H1 (cell line): ENCODE measurements around the gene SPECC1. TPM values are rescaled to one million over a fixed set of nuclear protein-coding genes. Genes with fewer than 3 reads are reported as not detected.

Source experiments
- CTCF ChIA-PET: fragments of 300-600 bp; sonication (Branson Sonifier 250); formaldehyde crosslinking; loops from one replicate; lab custom pipeline; 2021; ENCODE audit not compliant: partially characterized antibody; lab: Charles Lee
- POLR2A ChIA-PET: fragments of 300-600 bp; sonication (Branson Sonifier 250); formaldehyde crosslinking; loops from one replicate; lab custom pipeline; 2021; ENCODE audit warnings: inconsistent platforms; ENCODE audit not compliant: partially characterized antibody; lab: Charles Lee
- DNase-seq, 2 experiments: peaks; one replicate each; pipeline versions ENCODE4 v3.0.0 to v3.0.0-alpha.2; 2010 to 2022; ENCODE audit warnings: low spot score in 2 of 2, low read depth in 1 of 2, mixed read lengths in 1 of 2
- FAIRE-seq: peaks from 2 replicates; lab custom pipeline; 2011; peaks lifted over from hg19 to GRCh38; lab: Jason Lieb, UNC
- H2AFZ ChIP-seq: 2 replicates; pipeline ENCODE4 v1.8.1; 2012; ENCODE audit warnings: low read length, inconsistent platforms
- H2AK5ac ChIP-seq: 2 replicates; pipeline ENCODE4 v1.6.1; 2013; ENCODE audit warnings: low read depth, low read length
- H2BK120ac ChIP-seq: replicated peaks from 2 replicates; pipeline ENCODE3; 2013; ENCODE audit warnings: low read depth, low read length, inconsistent platforms
- H2BK12ac ChIP-seq: 2 replicates; pipeline ENCODE4 v1.6.1; 2013; ENCODE audit warnings: low read depth, low read length
- H2BK15ac ChIP-seq: 2 replicates; pipeline ENCODE4 v1.6.1; 2013; ENCODE audit warnings: low read length
- H2BK20ac ChIP-seq: 2 replicates; pipeline ENCODE4 v1.6.1; 2013; ENCODE audit warnings: low read length
- H2BK5ac ChIP-seq: 2 replicates; pipeline ENCODE4 v1.6.1; 2013; ENCODE audit warnings: low read depth, low read length
- H3K14ac ChIP-seq: 2 replicates; pipeline ENCODE4 v1.6.1; 2013; ENCODE audit warnings: inconsistent platforms; ENCODE audit not compliant: insufficient read length
- H3K18ac ChIP-seq: 2 replicates; pipeline ENCODE4 v1.6.1; 2013; ENCODE audit warnings: low read length; ENCODE audit errors: extremely low read depth
- H3K23ac ChIP-seq: 2 replicates; pipeline ENCODE4 v1.6.1; 2013; ENCODE audit warnings: inconsistent platforms; ENCODE audit not compliant: insufficient read length
- H3K23me2 ChIP-seq: 2 replicates; pipeline ENCODE4 v1.6.1; 2013; ENCODE audit warnings: low read depth, low read length
- H3K27ac ChIP-seq: 2 replicates; pipeline ENCODE4 v1.6.1; 2011; ENCODE audit warnings: low read depth, low read length, inconsistent platforms
- H3K27me3 ChIP-seq, 4 experiments: replicated peaks in 1 of 4; 1 replicate in 1 of 4; 2 replicates in 3 of 4; pipeline versions ENCODE4 v1.6.1 to v1.8.1; 2011 to 2013; ENCODE audit warnings: low read length in 3 of 4, mild to moderate bottlenecking in 3 of 4, inconsistent platforms in 2 of 4, mixed read lengths in 2 of 4, moderate library complexity in 1 of 4; ENCODE audit not compliant: control insufficient read depth in 3 of 4, insufficient read depth in 3 of 4; ENCODE audit errors: extremely low read depth in 1 of 4
- H3K36me3 ChIP-seq, 4 experiments: 2 replicates each; pipeline versions ENCODE4 v1.6.1 to v1.8.1; 2011 to 2013; ENCODE audit warnings: mild to moderate bottlenecking in 4 of 4, low read length in 3 of 4, moderate library complexity in 2 of 4, control low read depth in 1 of 4, inconsistent platforms in 1 of 4; ENCODE audit not compliant: insufficient read depth in 4 of 4, control insufficient read depth in 2 of 4
- H3K4ac ChIP-seq: replicated peaks from 2 replicates; pipeline ENCODE3; 2013; ENCODE audit warnings: low read length, low read depth, mixed read lengths, inconsistent platforms; ENCODE audit not compliant: insufficient read length
- H3K4me1 ChIP-seq, 4 experiments: replicated peaks in 1 of 4; 1 replicate in 1 of 4; 2 replicates in 3 of 4; pipeline versions ENCODE4 v1.6.1 to v1.8.1; 2011 to 2013; ENCODE audit warnings: low read length in 3 of 4, inconsistent platforms in 2 of 4, mixed read lengths in 1 of 4; ENCODE audit not compliant: insufficient read depth in 4 of 4, control insufficient read depth in 3 of 4
- H3K4me2 ChIP-seq, 2 experiments: 2 replicates each; pipeline versions ENCODE4 v1.6.1 to v1.8.1; 2011 to 2013; ENCODE audit warnings: low read depth in 2 of 2, low read length in 2 of 2, control low read depth in 1 of 2, inconsistent platforms in 1 of 2, mild to moderate bottlenecking in 1 of 2; ENCODE audit not compliant: insufficient read depth in 1 of 2
- H3K4me3 ChIP-seq, 4 experiments: fragments of 200-600, 300-600 bp in 1 of 4; sonication (generic), shearing (Covaris generic), sonication (Bioruptor Twin) in 1 of 4; 2 replicates each; pipeline versions ENCODE4 v1.5.1 to v1.8.1; 2011 to 2016; ENCODE audit warnings: low read length in 4 of 4, low read depth in 3 of 4, control low read depth in 2 of 4, inconsistent platforms in 2 of 4, mild to moderate bottlenecking in 2 of 4, mixed read lengths in 1 of 4, moderate library complexity in 1 of 4; ENCODE audit not compliant: insufficient read depth in 2 of 4; ENCODE audit errors: extremely low read depth in 1 of 4
- H3K56ac ChIP-seq: replicated peaks from 2 replicates; pipeline ENCODE3; 2013; ENCODE audit warnings: low read depth, mild to moderate bottlenecking, mixed read lengths, low read length, inconsistent platforms; ENCODE audit not compliant: insufficient read length
- H3K79me1 ChIP-seq: 2 replicates; pipeline ENCODE4 v1.6.1; 2013; ENCODE audit warnings: low read depth, low read length, control low read depth
- H3K79me2 ChIP-seq, 2 experiments: 2 replicates each; pipeline versions ENCODE4 v1.6.1 to v1.8.1; 2012 to 2013; ENCODE audit warnings: low read length in 2 of 2, mild to moderate bottlenecking in 2 of 2, inconsistent platforms in 1 of 2; ENCODE audit not compliant: insufficient read depth in 2 of 2, control insufficient read depth in 1 of 2
- H3K9ac ChIP-seq, 4 experiments: replicated peaks in 1 of 4; 1 replicate in 1 of 4; 2 replicates in 3 of 4; pipeline versions ENCODE4 v1.6.1 to v1.8.1; 2011 to 2013; ENCODE audit warnings: low read depth in 3 of 4, low read length in 3 of 4, control low read depth in 2 of 4, mild to moderate bottlenecking in 2 of 4, moderate library complexity in 2 of 4, inconsistent platforms in 1 of 4; ENCODE audit errors: extremely low read depth in 1 of 4
- H3K9me3 ChIP-seq, 2 experiments: 2 replicates each; pipeline versions ENCODE4 v1.6.1 to v1.8.1; 2012 to 2013; ENCODE audit warnings: mild to moderate bottlenecking in 2 of 2, moderate library complexity in 2 of 2, control low read depth in 1 of 2, inconsistent platforms in 1 of 2, low read depth in 1 of 2, low read length in 1 of 2, mixed read lengths in 1 of 2; ENCODE audit not compliant: insufficient read depth in 2 of 2
- H4K20me1 ChIP-seq, 2 experiments: replicated peaks in 1 of 2; 2 replicates each; pipeline versions ENCODE3 to v1.8.1; 2011 to 2013; ENCODE audit warnings: inconsistent platforms in 2 of 2, low read length in 2 of 2, mild to moderate bottlenecking in 1 of 2; ENCODE audit not compliant: insufficient read depth in 2 of 2, control insufficient read depth in 1 of 2
- H4K5ac ChIP-seq: 2 replicates; pipeline ENCODE4 v1.6.1; 2013; ENCODE audit warnings: low read length, low read depth, mixed read lengths, inconsistent platforms; ENCODE audit not compliant: insufficient read length
- H4K8ac ChIP-seq: 2 replicates; pipeline ENCODE4 v1.8.0; 2013; ENCODE audit warnings: mild to moderate bottlenecking, moderate library complexity, low read length, inconsistent platforms; ENCODE audit not compliant: insufficient read depth; ENCODE audit errors: extremely low read depth
- H4K91ac ChIP-seq: replicated peaks from 2 replicates; pipeline ENCODE3; 2013; ENCODE audit warnings: low read length, mixed read lengths, inconsistent platforms; ENCODE audit not compliant: insufficient read length
- CEBPB ChIP-seq: IDR thresholded peaks from 2 replicates; pipeline ENCODE4 v1.6.1; 2012; ENCODE audit warnings: low read depth, low read length
- GTF2F1 ChIP-seq: IDR thresholded peaks from 2 replicates; pipeline ENCODE4 v1.6.1; 2012; ENCODE audit warnings: low read depth, low read length, improper control_type of control experiment, borderline replicate concordance
- NRF1 ChIP-seq: IDR thresholded peaks from 2 replicates; pipeline ENCODE4 v1.6.1; 2011; ENCODE audit warnings: mild to moderate bottlenecking, low read depth, low read length, improper control_type of control experiment
- RFX5 ChIP-seq: IDR thresholded peaks from 2 replicates; pipeline ENCODE4 v1.6.1; 2011; ENCODE audit warnings: low read depth, low read length, improper control_type of control experiment, borderline replicate concordance
- RNF2 ChIP-seq: fragments of 200-900, 300-1000 bp; sonication (generic); IDR thresholded peaks from 2 replicates; pipeline ENCODE4 v1.7.1; 2016; ENCODE audit warnings: borderline replicate concordance, low read depth, mild to moderate bottlenecking, antibody characterized with exemption, low read length; ENCODE audit not compliant: poor library complexity, severe bottlenecking; ENCODE audit errors: missing control alignments
- WGBS, 2 experiments: shearing (Covaris generic) in 1 of 2; methylation state at CpG; one replicate each; pipeline versions ENCODE4 v1.1.6 to v1.1.7; 2013 to 2015; ENCODE audit warnings: low lambda C conversion rate in 2 of 2, mixed read lengths in 2 of 2, inconsistent platforms in 1 of 2, low coverage in 1 of 2, missing lambda C conversion rate in 1 of 2; ENCODE audit not compliant: insufficient replicate concordance in 2 of 2, insufficient coverage in 1 of 2, insufficient read length in 1 of 2; ENCODE audit errors: extremely low coverage in 1 of 2, missing lambda C conversion rate in 1 of 2; 5-methylcytosine and 5-hydroxymethylcytosine counted together
- polyA plus RNA-seq, 7 experiments: library from polyadenylated mRNA; depleted of rRNA in 3 of 7; stranded (reverse) in 5 of 7; unstranded in 2 of 7; fragments of >200 nt in 5 of 7; fragments of 200-250 nt in 2 of 7; gene quantifications; 1 replicate in 5 of 7; 2 replicates in 1 of 7; 4 replicates in 1 of 7; pipeline versions ENCODE4 v1.2.1 to v1.2.3, GENCODE V29; 2011 to 2013; ENCODE audit warnings: missing spikeins in 2 of 7, mixed read lengths in 2 of 7
- total RNA-seq: library from RNA; stranded (reverse); fragmentation: NEBNext Ultra II Directional; extraction: Animal tissue kit (Norgen Biotek cat#: 25700); gene quantifications from 2 replicates; pipeline ENCODE4 v1.2.1, GENCODE V29; 2021

The SPECC1 gene
- total and polyA plus RNA-seq, 2 of the 8 experiments (the other 6 are each of a cell fraction or from before 2014, with no cell fraction given), result 35.8 to 87.9 TPM

- H3K27ac ChIP-seq, result no peak overlapping the region
- H2BK120ac ChIP-seq, result no peak overlapping the region
- no peak overlapping the region for H3K56ac ChIP-seq
- H3K9me3 ChIP-seq, result no peaks in the 10 kb centered on the region
- WGBS, 2 experiments, result 75% methylated on average over 12 of the region's 12 CpGs; no CpG with 5 or more reads in 1 of the 2 experiments
- no peak for TF ChIP-seq GTF2F1
- TF ChIP-seq CEBPB, result peak; percentile 24; the same call in 1 of the 2 replicates
- no peak for TF ChIP-seq NRF1
- no peak for TF ChIP-seq RNF2
- TF ChIP-seq RFX5, result no peak
- no peak overlapping the region for H3K9ac ChIP-seq
- peak overlapping the region in 1 of 2 experiments; percentile 25; a peak in 2 of 4 replicates for H3K4me2 ChIP-seq
- 0 out of 2 replicates have a peak overlapping the region, but pooled peaks have one; percentile 68 for H2BK15ac ChIP-seq
- no peak overlapping the region for H4K91ac ChIP-seq
- POLR2A ChIA-PET, result no interaction called here
- H3K4me1 ChIP-seq, result peaks cover 0 to 4% (median 3%) of the 10 kb centered on the region in 4 experiments; a peak in 5 of 7 replicates
- H2AFZ ChIP-seq, result no peak overlapping the region
- peak overlapping the region; percentile 8; the same call in 1 of the 2 replicates for H4K8ac ChIP-seq
- no peaks in the 10 kb centered on the region for H4K20me1 ChIP-seq
- no peak overlapping the region for H3K4ac ChIP-seq
- 0 out of 2 replicates have a peak overlapping the region, but pooled peaks have one; percentile 78 for H2AK5ac ChIP-seq
- CTCF ChIA-PET, result interaction anchor here (0.6 to 1.2 kb wide), 2 partner anchors 11 to 29 kb away, joined by 3 read pairs; no protein-coding TSS in a partner anchor
- H3K4me3 ChIP-seq, result no peak overlapping the region
- peak overlapping the region; percentile 30; the same call in 1 of the 2 replicates for H2BK12ac ChIP-seq
- H3K18ac ChIP-seq, result no peak overlapping the region; the same call in 1 of the 2 replicates
- H3K14ac ChIP-seq, result no peak overlapping the region
- H3K27me3 ChIP-seq, result peaks cover 0 to 2% (median 0%) of the 10 kb centered on the region in 4 experiments; a peak in 1 of 7 replicates
- H3K23me2 ChIP-seq, result no peaks in the 10 kb centered on the region
- H2BK5ac ChIP-seq, result no peak overlapping the region
- H2BK20ac ChIP-seq, result 0 out of 2 replicates have a peak overlapping the region, but pooled peaks have one; percentile 34
- H3K79me1 ChIP-seq, result no peaks in the 10 kb centered on the region
- no peak for DNase-seq
- no peak overlapping the region for H3K23ac ChIP-seq
- no peaks in the 10 kb centered on the region for H3K36me3 ChIP-seq
- FAIRE-seq, result no peak
- no peaks in the 10 kb centered on the region for H3K79me2 ChIP-seq
- no peak overlapping the region for H4K5ac ChIP-seq
These were observed 54.8 kb downstream of the SPECC1 start for GRCh38 chr17:20063665-20064648.
